HG03575 (cell line): Measurements from ENCODE around the gene PRKX.
"Not testable (repeated sequence)": the region's sequence is repeated elsewhere in the genome, so short reads cannot be mapped to it uniquely, and the experiment has no call there.

ENCODE experiments used
- ATAC-seq: cut with Tn5 transposase; IDR thresholded peaks from one replicate; pipeline ENCODE4 v1.9.1; 2021; ENCODE audit not compliant: unreplicated experiment, insufficient number of reproducible peaks, low FRiP score; ENCODE audit errors: extremely low read depth

Gene PRKX

GRCh38 chrX:3598709-3599108, 114.7 kb downstream of the PRKX start:
- ATAC-seq = no peak

- ATAC-seq = no peak
These were observed 115.3 kb downstream of the PRKX start for GRCh38 chrX:3598046-3598605.

DNA sequence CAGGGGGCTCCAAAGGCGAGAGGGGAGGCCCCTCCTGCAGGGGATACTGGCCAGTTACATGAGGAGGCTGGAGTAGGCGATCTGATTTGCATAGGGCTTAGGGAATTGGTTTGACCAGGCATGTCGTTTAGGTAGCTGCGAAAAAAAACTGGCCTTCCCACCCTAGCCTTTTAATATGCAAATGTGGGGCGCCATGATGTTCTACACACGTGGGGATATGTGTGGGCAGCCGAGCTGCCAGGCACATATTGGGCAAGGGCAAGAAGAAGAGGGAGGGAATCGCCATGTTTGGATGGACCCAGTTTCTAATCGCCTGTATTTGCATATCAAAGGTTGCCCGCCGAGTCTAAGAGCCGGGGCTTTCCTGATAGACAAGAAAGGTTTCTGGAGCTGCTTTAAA, 121.3 kb downstream of the PRKX start:
- ATAC-seq = no peak

DNA sequence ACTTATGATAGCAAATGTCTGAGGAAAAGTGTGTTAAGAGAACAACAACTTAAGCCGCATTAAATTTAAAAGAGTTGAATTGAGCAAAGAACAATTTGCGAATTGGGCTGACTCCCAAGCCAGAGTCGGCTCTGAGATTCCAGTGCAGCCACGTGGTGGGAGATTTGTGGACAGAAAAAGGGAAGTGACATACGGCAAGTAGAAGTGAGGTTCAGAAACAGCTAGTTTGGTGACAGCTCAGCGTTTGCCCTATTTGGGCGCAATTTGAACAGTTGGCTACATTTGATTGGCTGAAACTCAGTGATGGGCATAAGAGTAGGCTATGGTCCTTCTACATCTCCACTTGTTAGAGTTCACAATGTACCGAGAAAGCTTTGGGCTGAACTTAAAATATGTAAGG, 124.0 kb downstream of the PRKX start:
- no peak for ATAC-seq

DNA sequence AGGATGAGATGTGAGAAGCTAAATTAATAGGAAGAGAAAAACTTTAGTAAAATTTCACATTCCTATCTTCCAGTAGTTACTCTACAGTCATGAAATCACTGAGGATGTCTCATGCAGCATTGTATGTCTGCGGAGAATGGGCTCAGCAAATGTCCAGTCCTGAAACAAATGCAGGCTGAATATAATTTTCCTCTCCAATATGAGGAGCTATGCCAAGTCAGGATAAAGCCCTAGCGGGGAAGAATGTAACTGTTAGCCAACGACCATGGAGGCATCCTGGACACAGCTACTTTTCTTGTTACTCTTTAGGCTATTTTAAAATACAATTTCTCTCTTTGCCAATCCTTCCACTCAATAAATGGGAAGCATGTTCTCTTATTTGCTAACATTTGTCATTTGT, 127.7 kb downstream of the PRKX start:
- no peak for ATAC-seq

DNA sequence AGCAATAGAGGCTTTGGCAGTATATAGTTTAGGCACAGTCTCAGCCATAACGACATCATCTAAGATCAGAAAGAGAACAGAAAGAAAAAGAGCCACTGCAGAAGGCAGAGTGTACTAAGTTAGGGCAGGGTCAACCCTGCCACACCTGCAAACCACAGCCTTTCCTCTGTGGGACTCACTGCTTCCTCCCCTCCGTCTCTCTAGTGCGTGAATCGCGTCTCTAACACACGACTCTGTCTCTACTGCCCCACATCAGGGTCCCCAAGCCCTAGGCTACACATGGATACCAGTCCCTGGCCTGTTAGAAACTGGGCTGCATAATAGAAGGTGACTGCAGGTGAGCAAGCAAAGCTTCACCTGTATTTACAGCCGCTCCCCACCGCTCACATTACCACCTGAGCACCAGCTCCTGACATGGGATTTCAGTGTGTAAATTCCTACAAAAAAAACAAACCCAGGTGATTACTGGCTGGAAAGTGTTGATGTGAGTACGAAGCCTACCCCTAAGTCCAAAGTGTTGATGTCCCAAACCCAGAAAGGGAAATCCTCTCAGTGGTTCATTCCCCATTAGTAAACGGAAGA, 128.9 kb downstream of the PRKX start:
- no peak for ATAC-seq

DNA sequence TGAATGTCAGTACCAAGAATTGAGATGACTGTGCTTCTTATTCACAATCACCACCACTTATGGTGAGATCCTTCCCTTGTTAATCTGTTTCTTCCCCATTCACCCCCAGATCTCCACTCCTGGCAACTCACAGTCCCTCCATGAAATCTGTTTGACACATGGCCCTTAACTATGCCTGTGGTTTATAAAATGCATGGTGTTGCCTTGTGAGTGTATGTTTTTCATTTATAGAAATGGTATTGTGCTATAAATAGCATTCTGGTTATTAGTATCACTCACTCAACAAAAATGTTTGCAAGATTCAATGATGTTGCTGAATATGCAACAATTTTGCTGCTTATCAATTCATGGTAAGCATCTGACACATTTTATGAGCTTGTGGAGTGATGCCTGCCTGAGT, 131.0 kb downstream of the PRKX start:
- ATAC-seq = no peak

DNA sequence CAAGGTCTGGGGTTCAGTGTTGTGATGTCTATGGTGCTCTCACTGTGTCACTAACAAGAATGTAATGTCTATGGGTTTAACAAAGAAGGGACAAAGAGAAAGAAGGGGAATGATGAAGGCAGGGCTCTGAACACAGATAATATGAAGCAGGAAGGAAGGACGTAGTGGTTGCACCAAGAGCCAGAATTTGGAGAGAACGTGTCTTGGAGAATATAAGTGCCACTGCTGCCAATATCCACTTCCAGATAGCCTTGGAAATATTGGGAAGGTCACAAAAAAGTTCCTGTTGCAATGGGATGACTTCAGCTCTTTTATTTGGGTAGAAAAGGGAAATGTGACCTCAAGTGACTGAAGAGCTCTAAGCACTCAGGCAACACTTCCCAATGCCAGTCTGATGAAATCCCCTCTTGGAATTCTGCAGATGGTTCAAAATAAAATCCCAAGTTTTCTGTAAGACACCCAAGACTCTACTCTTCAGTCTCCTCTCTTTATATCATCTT, 131.8 kb downstream of the PRKX start:
- no peak for ATAC-seq

DNA sequence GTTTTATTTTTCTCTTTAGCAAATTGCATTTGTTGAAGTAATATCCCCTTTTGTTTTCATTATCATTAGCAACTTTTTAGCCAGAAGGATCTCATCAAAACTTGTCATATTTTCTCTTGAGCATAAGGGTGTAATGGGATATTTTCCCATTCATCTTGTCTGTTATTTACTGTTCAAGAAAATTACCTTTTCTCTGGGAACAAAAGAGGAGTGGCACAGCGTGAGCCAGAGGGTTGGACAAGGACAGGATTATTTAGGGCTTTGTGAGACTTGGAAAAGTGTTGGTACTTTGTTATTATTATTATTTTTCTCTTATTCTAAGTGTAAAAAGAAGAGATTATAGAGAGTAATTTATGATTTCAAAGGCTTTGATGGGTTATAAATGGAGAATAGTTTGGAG, 135.9 kb downstream of the PRKX start:
- ATAC-seq = no peak

- ATAC-seq = no peak
These were observed 136.5 kb downstream of the PRKX start for GRCh38 chrX:3576886-3577501.

DNA sequence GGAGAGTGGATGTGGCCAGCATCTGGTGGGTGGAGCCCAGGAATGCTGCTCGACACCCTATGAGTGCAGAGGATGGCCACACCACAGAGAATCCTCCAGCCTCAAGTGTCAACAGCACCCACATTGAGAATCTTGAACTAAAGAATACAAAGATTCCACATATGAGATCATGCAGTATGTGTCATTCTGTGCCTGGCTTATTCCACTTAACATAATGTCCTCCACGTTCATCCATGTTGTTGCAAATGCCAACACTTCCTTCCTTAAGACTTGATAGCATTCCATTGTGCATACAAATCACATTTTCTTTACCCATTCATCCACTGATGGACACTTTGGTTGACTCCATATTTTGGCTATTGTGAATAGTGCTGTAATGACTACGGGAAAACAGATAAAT, 145.8 kb downstream of the PRKX start:
- no peak for ATAC-seq

DNA sequence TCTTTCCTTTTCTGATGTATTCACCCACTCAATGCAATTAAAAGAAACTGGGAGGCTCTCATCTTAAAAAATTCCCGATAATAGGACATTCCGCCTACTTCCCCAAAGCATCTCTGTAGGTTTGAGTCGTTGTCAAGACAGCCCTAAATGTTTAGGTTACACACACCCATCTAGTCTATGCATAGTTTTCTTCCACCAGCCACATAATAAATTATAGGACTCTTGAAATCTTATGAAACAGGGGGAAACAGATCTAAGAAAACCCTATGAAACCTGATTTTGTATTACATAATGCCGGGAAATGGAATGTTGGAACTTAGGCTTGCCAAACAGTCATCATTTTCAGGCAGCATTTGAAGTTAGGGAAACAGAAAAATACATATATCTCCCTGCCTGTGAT, 150.0 kb downstream of the PRKX start:
- ATAC-seq = no peak

DNA sequence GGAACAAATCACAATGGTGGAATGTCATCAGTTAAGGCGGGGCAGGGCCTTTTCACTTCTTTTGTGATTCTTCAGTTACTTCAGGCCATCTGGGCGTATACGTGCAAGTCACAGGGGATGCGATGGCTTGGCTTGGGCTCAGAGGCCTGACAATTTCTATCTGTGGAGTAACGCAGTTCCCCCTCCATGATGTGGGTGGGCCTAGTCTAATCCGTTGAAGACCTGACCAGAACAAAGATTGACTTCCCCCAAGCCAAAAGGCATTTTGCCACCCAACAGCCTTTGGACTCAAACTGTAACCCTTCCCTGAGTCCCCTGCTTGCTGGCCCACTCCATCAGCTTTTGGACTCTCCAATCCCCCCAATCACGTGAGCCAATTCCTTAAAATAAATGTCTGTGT, 153.4 kb downstream of the PRKX start:
- ATAC-seq = not testable (repeated sequence)
